ENCODE measurements around the gene BMPR1A. TPM values are rescaled to one million over a fixed set of nuclear protein-coding genes. Genes with fewer than 3 reads are reported as not detected.

BMPR1A gene
- total RNA-seq, 4 donors from 2014 or later: 25.6 to 46.2 (median 34.7) TPM

DNA sequence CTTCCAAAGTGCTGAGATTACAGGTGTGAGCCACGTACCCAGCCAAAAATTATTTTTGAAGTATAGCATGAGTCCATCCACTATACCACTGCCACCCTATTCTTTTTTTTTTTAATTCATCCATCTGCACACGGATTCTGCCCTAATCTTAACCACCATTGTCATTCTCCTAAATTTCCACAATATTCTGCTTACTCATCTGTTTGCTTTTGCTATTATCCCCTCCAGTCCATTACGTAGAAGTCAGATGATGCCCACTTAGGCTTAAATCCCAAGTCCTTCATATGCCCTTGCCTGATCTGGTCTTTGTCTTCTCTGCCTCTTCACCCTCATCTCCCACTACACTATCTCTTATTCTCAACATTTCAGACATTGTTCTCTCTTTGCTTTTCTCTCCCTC lies 114.3 kb downstream of the BMPR1A start:
- TF ChIP-seq, protein P1, sequence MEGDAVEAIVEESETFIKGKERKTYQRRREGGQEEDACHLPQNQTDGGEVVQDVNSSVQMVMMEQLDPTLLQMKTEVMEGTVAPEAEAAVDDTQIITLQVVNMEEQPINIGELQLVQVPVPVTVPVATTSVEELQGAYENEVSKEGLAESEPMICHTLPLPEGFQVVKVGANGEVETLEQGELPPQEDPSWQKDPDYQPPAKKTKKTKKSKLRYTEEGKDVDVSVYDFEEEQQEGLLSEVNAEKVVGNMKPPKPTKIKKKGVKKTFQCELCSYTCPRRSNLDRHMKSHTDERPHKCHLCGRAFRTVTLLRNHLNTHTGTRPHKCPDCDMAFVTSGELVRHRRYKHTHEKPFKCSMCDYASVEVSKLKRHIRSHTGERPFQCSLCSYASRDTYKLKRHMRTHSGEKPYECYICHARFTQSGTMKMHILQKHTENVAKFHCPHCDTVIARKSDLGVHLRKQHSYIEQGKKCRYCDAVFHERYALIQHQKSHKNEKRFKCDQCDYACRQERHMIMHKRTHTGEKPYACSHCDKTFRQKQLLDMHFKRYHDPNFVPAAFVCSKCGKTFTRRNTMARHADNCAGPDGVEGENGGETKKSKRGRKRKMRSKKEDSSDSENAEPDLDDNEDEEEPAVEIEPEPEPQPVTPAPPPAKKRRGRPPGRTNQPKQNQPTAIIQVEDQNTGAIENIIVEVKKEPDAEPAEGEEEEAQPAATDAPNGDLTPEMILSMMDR (IDR thresholded peaks at IDR 0.05; ENCODE audit: low read depth): no peak

DNA sequence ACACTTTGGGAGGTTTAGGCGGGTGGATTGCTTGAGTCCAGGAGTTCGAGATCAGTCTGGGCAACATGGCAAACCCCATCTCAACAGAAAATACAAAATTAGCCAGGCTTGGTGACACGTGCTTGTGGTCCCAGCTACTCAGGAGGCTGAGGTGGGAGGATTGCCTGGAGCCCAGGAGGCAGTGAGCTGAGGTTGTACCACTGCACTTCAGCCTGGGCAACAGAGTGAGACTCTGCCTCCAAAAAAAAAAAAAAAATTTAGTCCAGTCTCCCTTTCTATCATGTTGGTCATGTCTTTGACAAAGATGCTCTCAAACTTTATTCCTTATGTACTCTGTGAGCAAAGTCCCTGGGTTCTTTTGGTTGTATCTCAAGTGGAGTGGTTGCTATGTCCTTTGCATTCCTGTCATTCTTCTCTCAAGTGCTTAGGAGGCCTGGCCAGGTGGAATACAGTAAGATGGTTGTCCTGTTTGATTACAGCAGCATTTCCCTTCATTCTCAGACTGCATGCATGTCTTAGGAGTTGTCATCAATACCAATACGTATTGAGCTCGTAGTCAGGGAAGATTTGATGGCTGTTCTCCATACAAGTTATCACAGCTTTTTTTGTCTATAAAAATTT lies 115.3 kb downstream of the BMPR1A start:
- TF ChIP-seq, protein P1 (IDR thresholded peaks at IDR 0.05; ENCODE audit: low read depth): no peak

DNA sequence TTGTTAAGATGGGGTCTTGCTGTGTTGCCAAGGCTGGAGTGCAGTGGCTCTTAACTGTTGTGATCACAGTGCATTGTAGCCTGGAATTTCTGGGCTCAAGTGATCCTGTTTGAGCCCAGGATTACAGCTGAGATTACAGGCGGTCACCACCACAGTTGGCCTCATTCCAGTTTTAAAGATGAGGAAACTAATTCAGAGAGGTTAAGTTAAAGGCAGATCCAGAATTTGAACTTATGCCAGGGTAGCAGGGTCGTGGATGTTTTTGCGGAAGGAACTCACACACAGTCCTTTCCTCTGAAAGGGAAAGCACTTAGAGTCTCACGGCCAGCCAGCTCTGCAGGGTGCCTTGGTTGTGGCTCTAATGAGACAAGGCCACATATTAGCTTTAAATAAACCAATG lies 116.3 kb downstream of the BMPR1A start:
- TF ChIP-seq, protein P1 (IDR thresholded peaks at IDR 0.05; ENCODE audit: low read depth): no peak

DNA sequence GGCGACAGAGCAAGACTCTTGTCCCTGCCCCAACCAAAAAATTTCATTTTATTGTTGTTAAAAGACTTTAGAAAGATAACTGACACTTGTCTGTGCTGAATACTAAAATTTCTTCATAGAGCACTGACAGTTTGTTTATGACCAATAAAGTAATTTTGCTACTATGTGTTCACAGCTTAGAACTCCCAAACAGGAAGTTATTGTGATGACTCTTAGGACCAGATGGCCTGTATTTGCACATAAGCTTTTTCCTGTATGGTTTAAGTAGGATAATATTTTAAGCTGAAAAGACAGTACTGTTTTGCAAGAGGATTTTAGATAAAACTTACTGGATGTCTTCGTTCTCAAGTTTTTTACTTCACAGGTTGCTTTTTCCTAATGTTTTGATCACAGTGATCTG lies 120.3 kb downstream of the BMPR1A start:
- TF ChIP-seq, protein P1 (IDR thresholded peaks at IDR 0.05; ENCODE audit: low read depth): no peak

DNA sequence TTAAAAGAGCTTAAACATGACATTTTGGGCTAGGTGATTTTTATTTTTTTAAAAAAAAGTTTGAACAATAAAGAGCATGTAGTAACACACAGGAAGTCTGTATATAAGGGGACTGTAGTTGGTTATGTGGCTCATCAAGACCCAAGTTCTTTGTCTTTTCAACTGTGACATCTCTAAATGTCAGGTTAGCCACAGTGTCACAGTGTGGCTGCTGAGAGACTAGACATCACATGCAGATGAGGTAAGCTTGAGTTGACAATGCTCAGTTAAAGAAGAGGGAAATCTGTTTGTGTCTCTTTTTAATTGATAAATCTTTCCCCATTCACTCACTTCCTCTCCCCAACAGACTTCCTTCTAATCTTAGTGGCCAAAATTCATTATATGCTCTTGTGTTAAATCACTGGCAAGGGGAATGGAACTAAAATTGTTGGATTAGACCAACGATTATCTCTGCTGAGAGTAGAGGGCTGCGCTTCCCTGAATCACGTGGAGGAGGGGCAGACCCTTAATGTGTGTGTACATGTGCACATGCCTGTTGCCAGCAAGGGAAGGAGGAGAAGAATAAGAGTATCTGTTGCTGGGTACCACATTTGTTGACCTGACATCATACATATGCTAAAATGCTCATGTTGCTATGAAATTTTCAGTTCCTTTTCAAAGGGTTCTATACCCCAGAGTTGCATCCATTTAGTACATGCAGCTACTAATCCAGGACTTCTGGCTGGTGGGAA lies 122.7 kb downstream of the BMPR1A start:
- TF ChIP-seq, protein P1 (IDR thresholded peaks at IDR 0.05; ENCODE audit: low read depth): no peak

DNA sequence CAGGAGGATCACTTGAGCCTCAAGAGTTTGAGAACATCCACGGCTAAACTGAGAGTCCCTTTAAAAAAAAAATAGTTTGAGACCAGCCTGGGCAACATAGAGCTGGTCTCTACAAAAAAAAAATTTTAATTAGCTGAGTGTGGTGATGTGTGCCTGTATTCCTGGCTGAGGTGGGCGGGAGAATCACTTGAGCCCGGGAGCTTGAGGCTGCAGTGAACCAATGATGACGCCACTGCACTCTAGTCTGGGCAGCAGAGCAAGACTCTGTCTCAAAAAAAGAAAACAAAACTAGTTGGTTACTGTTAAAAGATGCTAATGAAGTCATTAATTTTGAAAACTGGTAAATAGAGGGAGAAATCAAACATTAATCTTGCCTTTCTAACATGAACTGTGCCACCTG lies 124.6 kb downstream of the BMPR1A start:
- TF ChIP-seq, protein P1 (IDR thresholded peaks at IDR 0.05; ENCODE audit: low read depth): no peak

DNA sequence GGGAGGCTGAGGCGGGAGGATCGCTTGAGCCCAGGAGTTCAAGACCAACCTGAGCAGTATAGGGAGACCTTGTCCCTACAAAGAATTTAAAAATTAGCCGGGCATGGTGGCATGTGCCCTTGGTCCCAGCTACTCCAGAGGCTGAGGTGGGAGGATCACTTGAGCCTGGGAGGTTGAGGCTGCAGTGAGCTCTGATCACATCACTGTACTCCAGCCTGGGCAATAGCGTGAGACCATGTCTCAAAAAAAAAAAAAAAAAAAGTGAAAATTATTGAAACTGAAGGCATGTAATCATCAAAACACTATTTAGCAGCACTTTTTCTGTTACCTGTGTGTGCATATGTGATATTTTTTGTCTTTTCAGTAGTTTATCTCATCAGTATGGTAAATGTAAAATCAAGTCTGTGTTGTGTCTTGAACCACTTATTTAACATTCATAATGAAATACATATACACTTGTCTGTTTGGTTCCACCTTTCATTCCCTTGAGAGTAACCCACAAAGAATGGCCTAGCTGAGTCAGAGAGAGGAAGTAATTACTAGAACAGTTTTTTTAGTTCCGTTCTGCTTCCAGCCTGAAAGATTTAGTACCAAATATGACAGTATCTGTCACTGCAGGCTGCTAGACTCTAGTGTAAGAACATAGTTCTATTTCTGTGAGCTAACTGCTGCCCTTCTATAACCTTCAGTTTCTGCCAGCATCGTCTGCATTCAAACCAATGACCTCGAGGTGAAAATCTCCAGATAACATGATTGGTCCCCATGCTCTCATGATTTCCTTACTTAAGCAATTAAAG lies 132.4 kb downstream of the BMPR1A start:
- TF ChIP-seq, protein P1 (IDR thresholded peaks at IDR 0.05; ENCODE audit: low read depth): no peak
